Heart left ventricle (tissue), 13 donors: ENCODE measurements around the gene HSD11B2.

Source experiments
- CTCF ChIP-seq, 12 donors: fragments of 200-600 bp; sonication (generic) in 4 of 12; IDR thresholded peaks; one replicate each; pipeline versions ENCODE4 v1.5.0 to v1.8.0; 2018 to 2022; ENCODE audit warnings: antibody characterized with exemption in 12 of 12, mild to moderate bottlenecking in 5 of 12
- POLR2A ChIP-seq, 2 donors: fragments of 450-650 bp; IDR thresholded peaks; one replicate each; pipeline ENCODE4 v1.6.1; 2017; ENCODE audit warnings: antibody characterized with exemption in 2 of 2, mild to moderate bottlenecking in 2 of 2, moderate library complexity in 2 of 2
- donor health status: ischemic (EF 13 %, LVEDD 7.1; RV severe dilation, severe dysfunction).
- donor health status: DM: no; HTN: yes; CAD: no.
- donor health status: DM: no; HTN: no; CAD: no.
- donor health status: ischemic (EF 25% LVEDD 6.9; RV normal size, moderate dysfunction).
- donor health status: ischemic (EF 25% LVEDD 5.7; RV mildly dilated, moderate dysfunction).
- donor health status: ischemic (EF 35%, LVEDD 5.7; RV mildly dilated, moderate dysfunction).
- donor health status: nonischemic (EF 11% LVEDD 7.7; RV severe dilation, severe dysfunction).
- donor health status: DM: yes; HTN: yes; CAD: no.
- donor health status: PGD.
- donor health status: ischemic (EF 29% LVEDD 5.4; RV normal size, mild dysfunction).
- donor health status: nonischemic (EF 23%, LVEDD 6.1; RV moderate dilation, normal function).

- no peak for TF ChIP-seq CTCF (IDR thresholded peaks at IDR 0.05)
- TF ChIP-seq POLR2A (IDR thresholded peaks at IDR 0.05): no peak
Observed at GRCh38 chr16:67430504-67430976, 381 bp upstream of the HSD11B2 start.
